Measurements from ENCODE around the gene MMP21. TPM values are rescaled to one million over a fixed set of nuclear protein-coding genes. Genes with fewer than 3 reads are reported as not detected.

MMP21 gene
- total and polyA plus RNA-seq, 5 experiments from 2014 or later, result 0.18 to 0.71 TPM; not detected in 3

DNA sequence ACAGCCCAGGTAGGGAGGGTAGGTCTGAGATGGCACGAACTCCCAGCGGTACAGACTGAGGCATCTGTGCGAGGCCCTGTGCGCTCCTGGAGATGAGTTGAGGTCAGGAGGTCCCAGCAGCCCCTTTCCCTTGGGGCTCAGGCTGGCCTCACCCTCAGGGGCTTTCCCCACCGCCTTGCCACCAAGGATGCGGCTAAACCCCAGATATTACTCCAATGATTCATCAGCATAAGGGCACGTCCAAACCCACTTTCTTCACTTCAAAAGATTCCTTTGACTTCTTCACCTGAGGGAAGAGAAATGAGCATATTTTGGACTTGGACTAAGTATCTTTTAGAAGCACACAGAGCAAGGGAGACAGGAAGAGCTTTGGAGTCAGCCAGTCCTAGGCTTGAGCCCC, 27.1 kb upstream of the MMP21 start:
- peaks cover 0 to 62% (median 12%) of the 10 kb centered on the region in 3 donors for H3K36me3 Mint-ChIP-seq
- H3K4me3 Mint-ChIP-seq, result no peak overlapping the region
- H3K4me1 Mint-ChIP-seq, result peaks cover 0 to 1% (median 0%) of the 10 kb centered on the region in 4 donors

DNA sequence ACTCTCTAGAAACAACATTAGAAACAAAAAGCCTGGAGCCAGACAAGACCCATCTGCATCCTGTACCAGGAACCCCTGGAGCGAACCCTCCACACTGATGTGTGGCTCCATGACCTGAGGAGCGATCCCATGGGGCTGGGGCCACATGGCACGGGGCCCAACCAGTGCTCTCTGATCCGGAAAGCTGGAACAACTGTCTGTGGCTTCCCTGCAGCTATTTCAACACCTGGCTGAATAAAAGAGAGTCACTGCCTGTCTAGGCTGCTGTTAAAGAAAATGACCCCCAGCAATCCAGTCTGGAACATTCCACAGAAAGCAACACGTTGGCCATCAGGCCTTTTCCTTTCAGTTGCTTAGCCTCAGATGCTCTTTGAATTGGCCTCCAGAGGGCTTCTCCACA, 26.5 kb upstream of the MMP21 start:
- no peak overlapping the region for H3K27ac Mint-ChIP-seq
- POLR2A ChIA-PET, result no interaction called here
- H3K27me3 Mint-ChIP-seq, result no peaks in the 10 kb centered on the region
- H3K36me3 Mint-ChIP-seq, result peaks cover 0 to 61% (median 11%) of the 10 kb centered on the region in 3 donors
- H3K4me1 Mint-ChIP-seq, result no peaks in the 10 kb centered on the region
- H3K9me3 Mint-ChIP-seq, result no peaks in the 10 kb centered on the region
- DNase-seq, result no peak
- ATAC-seq, result no peak
- no peak overlapping the region for H3K4me3 Mint-ChIP-seq

More for the DNA sequence above, 27.1 kb upstream of the MMP21 start:
- POLR2A ChIA-PET, result no interaction called here
- H3K27ac Mint-ChIP-seq, result no peak overlapping the region
- H3K9me3 Mint-ChIP-seq, result no peaks in the 10 kb centered on the region
- no peaks in the 10 kb centered on the region for H3K27me3 Mint-ChIP-seq
- DNase-seq (no peak), ATAC-seq (no peak)

DNA sequence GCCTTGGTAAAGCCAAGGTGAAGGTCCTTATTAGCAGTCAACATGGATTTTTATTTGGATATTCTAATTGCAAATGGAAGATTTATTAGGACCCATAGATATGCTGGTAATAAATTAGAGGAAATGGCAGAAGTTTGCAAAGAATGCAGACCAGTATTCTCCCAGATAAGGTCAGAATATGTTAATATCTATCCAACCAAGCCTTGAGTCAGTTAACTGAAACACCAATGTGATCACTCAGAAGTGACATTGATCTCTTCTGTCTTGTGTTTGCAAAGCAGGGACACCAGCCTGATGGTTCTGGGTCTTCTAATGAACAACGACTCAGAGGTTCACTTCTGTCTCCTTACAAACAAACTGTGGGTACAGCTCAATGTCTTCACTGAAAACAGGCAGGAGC, 26.0 kb upstream of the MMP21 start:
- POLR2A ChIA-PET, result no interaction called here
- Mint-ChIP-seq H3K4me3 (no peak overlapping the region), H3K9me3 (no peaks in the 10 kb centered on the region), H3K36me3 (peaks cover 0 to 59% (median 11%) of the 10 kb centered on the region in 3 donors), H3K4me1 (no peaks in the 10 kb centered on the region), H3K27ac (no peak overlapping the region), H3K27me3 (no peaks in the 10 kb centered on the region)
- no peak for DNase-seq
- ATAC-seq, result no peak

DNA sequence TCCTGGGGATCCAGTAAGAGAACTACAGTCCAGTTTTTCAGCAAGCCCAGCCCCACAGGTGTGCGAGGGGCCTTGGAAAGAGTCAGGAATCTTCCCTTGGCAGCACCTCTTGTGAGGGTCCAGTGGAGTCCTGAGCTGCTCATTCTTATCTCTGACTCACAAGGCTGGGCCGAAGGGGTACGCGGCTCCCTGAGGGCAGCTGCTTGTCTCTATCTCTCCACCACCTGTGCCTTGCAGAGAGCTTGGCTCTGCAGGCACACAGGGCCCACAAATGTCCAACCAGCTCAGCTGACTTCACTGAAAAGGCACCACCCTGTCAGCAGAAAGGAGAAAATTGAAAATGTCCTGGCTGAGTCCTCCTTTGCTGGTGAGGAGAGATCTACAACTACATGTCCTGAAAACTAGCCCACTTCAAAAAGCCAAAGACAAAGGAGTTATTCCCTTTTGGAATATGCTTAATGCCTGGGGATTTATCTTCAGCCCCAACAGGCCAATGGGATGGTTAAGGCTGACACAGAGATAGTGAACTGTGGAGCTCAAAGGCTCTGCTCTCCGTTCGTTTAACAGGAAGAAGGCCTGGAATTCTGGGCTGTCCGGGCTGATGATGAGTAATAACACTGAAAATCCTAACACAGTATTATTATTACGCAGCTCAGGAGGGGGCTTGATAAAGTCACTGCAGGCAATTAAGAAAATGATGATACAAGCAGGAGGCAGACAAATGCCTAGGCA, 24.0 kb upstream of the MMP21 start:
- H3K36me3 Mint-ChIP-seq, result peaks cover 0 to 55% (median 5%) of the 10 kb centered on the region in 3 donors
- POLR2A ChIA-PET, result no interaction called here

DNA sequence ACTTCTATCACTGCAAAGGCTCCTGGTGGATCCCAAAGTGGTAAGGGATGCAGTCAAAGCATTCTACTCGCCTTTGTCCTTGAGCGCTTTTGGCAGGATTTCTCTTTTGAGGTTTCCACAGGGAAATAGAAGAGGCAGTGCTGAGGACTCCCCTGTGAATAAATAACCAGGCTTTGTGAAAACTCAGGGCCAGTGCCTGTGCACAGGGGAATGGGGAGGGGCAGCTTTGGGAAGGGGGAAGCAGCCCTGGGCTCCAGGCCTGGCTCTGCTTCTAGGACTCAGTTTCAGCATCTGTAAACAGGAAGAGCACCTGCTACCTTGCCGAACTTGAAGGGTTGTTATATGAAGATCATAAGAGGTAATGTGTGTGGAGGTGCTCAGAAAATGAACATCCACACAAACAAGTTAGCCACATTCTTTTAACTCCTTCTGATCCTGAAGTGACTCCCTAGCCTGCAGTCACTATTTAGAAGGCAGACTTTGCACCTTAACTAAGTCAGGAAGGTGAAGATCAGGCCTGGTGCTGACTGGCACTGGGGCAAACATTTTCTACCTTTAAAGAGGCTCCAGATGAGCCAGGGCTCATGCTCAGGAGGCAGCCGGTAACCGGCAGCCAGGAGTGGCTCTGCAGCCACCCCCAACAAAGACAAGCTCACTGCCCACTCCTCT, 22.5 kb upstream of the MMP21 start:
- H3K36me3 Mint-ChIP-seq, result peaks cover 0 to 64% (median 5%) of the 10 kb centered on the region in 3 donors
- POLR2A ChIA-PET, result interaction anchor here (1.0 kb wide), 1 partner anchor 25 kb away, joined by 3 read pairs; the partner anchor contains the start of genes BCCIP and UROS

More for the DNA sequence above, 24.0 kb upstream of the MMP21 start:
- ATAC-seq, result no peak
- Mint-ChIP-seq H3K27me3 (no peaks in the 10 kb centered on the region), H3K9me3 (no peaks in the 10 kb centered on the region), H3K4me1 (no peaks in the 10 kb centered on the region), H3K4me3 (no peak overlapping the region), H3K27ac (peak overlapping the region in 2 of 10 donors; percentile 15 to 43)
- no peak for DNase-seq

DNA sequence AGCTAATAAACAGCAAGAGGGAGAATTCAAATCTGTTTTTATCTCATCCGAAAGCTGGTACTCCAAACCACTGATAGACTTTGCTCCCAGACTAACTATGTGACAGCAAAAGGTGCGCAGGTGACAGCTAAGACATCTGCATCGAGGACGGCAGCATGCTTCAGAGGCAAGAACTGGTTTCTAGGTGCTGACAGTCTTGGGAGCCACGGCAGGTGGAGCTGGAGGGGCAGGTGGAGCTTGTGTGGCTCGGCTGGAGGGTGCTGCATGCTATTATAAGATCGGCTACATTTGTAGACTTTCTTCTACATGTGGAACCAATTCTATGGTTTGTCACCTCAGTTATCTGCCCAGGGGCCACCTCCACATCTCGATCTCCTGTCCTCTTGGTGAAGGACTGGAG, 21.8 kb upstream of the MMP21 start:
- no peak for DNase-seq
- Mint-ChIP-seq H3K27ac (no peak overlapping the region), H3K27me3 (no peaks in the 10 kb centered on the region), H3K4me3 (no peak overlapping the region), H3K4me1 (peaks cover 0 to 1% (median 0%) of the 10 kb centered on the region in 4 donors), H3K36me3 (peaks cover 0 to 68% (median 6%) of the 10 kb centered on the region in 3 donors), H3K9me3 (no peaks in the 10 kb centered on the region)
- no peak for ATAC-seq
- POLR2A ChIA-PET, result interaction anchor here (1.0 kb wide), 1 partner anchor 26 kb away, joined by 3 read pairs; the partner anchor contains the start of genes BCCIP and UROS

More for the DNA sequence above, 22.5 kb upstream of the MMP21 start:
- ATAC-seq (no peak), DNase-seq (no peak)
- no peak overlapping the region for H3K4me3 Mint-ChIP-seq
- no peaks in the 10 kb centered on the region for H3K4me1 Mint-ChIP-seq
- peak overlapping the region in 3 of 10 donors; percentile 13 to 51 (median 33) for H3K27ac Mint-ChIP-seq
- H3K9me3 Mint-ChIP-seq, result no peaks in the 10 kb centered on the region
- no peaks in the 10 kb centered on the region for H3K27me3 Mint-ChIP-seq

DNA sequence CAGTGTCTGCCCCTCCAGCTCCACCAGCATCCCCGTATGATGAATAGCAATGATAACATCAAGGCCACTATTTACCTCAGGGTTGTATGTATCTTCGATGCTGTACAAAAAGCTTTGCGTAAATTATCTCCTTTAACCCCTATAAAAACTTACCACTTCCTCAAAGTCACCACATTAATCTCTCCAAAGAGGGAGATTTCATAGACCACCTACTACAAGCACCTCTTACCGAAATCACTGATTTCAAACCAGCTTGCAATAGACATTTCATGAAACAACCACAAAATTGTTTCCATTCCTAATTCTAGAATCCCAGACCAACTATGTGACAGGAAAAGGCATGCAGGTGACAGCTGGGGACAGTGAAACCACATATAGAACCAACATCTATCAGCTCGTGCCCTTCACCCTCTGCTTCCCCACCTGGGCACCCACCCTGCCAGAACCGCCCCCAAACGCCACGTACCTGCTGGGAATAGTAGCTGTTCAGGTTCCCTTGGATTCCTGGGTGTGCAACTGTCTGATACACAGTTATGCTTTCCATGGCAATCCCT, 20.1 kb upstream of the MMP21 start:
- H3K4me3 Mint-ChIP-seq, result no peak overlapping the region
- H3K4me1 Mint-ChIP-seq, result peaks cover 0 to 4% (median 0%) of the 10 kb centered on the region in 4 donors
- no peak for DNase-seq
- POLR2A ChIA-PET, result no interaction called here
- no peaks in the 10 kb centered on the region for H3K27me3 Mint-ChIP-seq
- no peak for ATAC-seq
- no peaks in the 10 kb centered on the region for H3K9me3 Mint-ChIP-seq
- H3K27ac Mint-ChIP-seq, result peak overlapping the region in 5 of 10 donors; percentile 23 to 77 (median 45)
- H3K36me3 Mint-ChIP-seq, result peaks cover 0 to 67% (median 6%) of the 10 kb centered on the region in 3 donors

DNA sequence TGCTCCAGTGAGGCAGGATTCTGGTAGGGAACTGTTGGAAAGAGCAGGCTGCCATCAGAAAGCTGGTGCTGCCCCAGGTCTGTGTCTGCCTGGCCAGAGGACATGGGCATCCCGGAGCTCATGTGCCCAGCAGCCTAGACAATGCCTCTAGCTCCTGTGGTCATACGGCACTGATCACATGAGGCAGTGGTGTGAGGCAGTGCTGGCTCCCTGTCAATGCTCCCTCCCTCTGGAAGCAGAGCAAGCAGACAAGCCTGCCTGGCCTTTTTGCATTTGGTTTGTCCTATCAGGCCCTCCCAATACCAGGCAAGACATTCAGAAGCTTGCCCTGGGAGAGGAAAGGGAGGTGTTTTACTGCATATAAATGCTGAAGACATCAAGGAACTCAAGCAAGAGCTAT, 19.5 kb upstream of the MMP21 start:
- H3K4me3 Mint-ChIP-seq, result no peak overlapping the region
- DNase-seq (no peak), ATAC-seq (no peak)
- H3K27ac Mint-ChIP-seq, result no peak overlapping the region
- peaks cover 0 to 4% (median 0%) of the 10 kb centered on the region in 4 donors for H3K4me1 Mint-ChIP-seq
- H3K9me3 Mint-ChIP-seq, result no peaks in the 10 kb centered on the region
- H3K36me3 Mint-ChIP-seq, result peaks cover 0 to 65% (median 4%) of the 10 kb centered on the region in 3 donors
- no peaks in the 10 kb centered on the region for H3K27me3 Mint-ChIP-seq
- POLR2A ChIA-PET, result interaction anchor here (0.6 kb wide), 1 partner anchor 71 kb away, joined by 3 read pairs; no protein-coding TSS in a partner anchor

DNA sequence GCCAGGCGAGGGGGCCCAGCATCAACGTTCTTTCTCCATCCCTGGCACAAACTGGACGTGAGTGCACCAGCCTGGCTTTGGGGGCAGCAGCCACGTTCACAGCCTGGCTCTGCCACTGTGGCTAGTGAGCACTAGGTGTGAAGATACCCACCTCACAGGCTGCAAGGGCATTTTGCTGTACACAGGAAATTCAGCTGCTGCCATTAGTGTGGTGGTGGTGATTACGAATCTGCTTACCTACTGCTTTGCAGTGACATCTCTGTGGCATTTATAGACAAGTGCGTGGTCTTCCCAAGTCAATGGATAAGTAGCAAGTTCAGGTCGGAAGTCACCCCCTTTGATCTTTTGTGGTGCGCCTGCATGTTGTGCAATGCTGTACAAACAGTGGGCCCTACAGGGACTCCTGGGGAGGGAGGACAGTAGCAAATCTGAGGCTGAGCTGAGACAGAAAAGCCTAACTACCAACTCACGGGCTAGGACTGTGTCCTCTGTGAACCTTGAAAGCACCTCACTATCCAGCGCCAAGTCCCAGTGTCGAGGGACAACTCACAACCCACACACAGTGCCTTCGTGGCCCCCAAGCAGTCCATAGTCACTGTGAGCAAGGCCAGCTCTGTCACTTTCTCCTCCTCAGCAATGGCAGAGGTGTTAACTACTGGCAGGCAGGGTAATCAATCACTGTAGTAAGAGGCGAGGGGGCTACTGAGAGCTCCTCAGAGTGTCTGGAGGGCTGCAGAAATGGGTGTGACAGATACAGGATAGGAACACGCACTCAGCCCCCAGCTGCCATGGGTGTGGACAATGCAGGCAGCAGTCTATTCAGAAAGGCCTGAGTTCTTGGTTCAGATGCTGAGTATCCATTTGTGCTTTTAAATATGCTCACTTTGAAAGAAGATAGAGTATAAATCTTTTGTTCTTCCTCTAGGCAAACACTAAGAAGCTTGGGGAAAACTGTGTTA, 17.0 kb upstream of the MMP21 start:
- H3K27me3 Mint-ChIP-seq, result no peaks in the 10 kb centered on the region
- H3K9me3 Mint-ChIP-seq, result no peaks in the 10 kb centered on the region
- no peak for ATAC-seq
- H3K4me1 Mint-ChIP-seq, result peaks cover 10 to 21% (median 14%) of the 10 kb centered on the region in 4 donors
- POLR2A ChIA-PET, result no interaction called here
- peaks cover 0 to 50% (median 4%) of the 10 kb centered on the region in 3 donors for H3K36me3 Mint-ChIP-seq
- peak overlapping the region in 5 of 10 donors; percentile 22 to 60 (median 52) for H3K27ac Mint-ChIP-seq
- DNase-seq, result no peak
- H3K4me3 Mint-ChIP-seq, result no peak overlapping the region

DNA sequence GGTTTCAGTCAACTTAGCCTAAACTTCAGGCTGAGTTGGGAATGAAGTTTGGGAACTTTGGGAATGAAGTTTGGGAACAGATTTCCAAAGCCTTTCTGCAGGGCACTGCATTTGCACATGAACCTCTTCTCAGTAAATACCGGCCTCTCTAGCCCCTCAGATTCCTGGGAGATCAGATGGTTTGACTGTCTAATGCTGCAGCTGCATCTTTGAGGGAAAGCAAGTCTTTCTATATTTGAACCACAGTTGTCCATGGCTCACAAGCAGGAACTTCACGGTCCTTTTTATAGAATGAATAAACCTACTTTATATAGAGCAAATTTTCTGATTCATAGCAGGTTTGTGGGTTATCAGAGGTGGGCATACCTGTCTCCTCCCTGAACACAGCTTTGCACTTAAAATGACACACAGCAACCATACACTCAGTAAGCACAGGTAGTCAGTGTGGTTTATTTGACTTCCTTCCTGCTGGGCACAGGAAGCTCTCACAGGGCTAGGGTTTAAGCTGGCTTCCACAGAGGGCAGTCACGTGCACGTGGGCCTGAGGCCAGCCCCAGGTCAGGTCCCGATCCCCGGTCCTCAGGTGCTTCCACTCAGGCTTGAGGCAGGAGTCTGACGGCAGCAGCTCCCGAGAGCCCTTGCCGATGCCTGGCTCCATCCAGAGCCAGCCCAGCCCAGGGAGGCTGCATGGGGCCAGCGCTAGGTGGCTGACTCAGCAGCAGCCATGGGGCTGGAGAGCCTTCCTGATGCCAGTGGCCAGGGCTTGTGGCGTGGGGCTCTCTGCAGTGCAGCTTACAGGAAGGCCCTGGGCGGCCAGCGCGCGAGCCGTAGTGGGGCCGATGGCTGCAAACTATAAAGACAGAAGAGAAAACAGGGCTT, 12.8 kb upstream of the MMP21 start:
- H3K4me3 Mint-ChIP-seq, result peak overlapping the region in 5 of 10 donors; percentile 24 to 56 (median 42)
- POLR2A ChIA-PET, result interaction anchor here (1.9 kb wide), 1 partner anchor 35 kb away, joined by 5 read pairs; the partner anchor contains the start of genes BCCIP and UROS
- peak; percentile 25 to 65 for ATAC-seq
- H3K27me3 Mint-ChIP-seq, result no peaks in the 10 kb centered on the region
- DNase-seq, result no peak
- peaks cover 4 to 19% (median 10%) of the 10 kb centered on the region in 3 donors for H3K36me3 Mint-ChIP-seq
- H3K9me3 Mint-ChIP-seq, result no peaks in the 10 kb centered on the region
- H3K4me1 Mint-ChIP-seq, result peaks cover 16 to 31% (median 24%) of the 10 kb centered on the region in 4 donors
- H3K27ac Mint-ChIP-seq, result peak overlapping the region; percentile 40 to 96 (median 83)

DNA sequence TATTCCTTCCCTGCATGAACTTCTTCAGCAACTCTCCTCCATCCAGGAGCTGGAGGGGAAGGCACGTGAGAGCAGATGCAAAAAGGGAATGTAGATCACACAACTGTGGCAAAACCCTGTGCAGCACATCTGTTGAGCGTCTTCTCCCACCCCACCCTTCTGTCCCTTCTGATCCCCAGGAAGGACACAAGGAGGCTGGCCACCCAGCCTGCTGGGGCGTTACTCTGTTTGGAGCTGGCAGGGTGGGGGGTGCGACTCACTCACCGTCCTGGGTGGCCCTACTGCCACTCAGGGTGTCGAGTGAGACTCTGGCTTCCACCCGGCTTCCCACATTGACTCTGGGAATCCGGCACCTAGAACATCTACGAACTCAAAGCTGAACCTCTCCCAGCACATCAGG, 10.2 kb upstream of the MMP21 start:
- DNase-seq, result no peak
- Mint-ChIP-seq H3K4me1 (peaks cover 19 to 31% (median 22%) of the 10 kb centered on the region in 4 donors), H3K27me3 (no peaks in the 10 kb centered on the region), H3K27ac (peak overlapping the region in 1 of 10 donors; percentile 59), H3K9me3 (no peaks in the 10 kb centered on the region), H3K4me3 (no peak overlapping the region), H3K36me3 (peaks cover 0 to 7% (median 4%) of the 10 kb centered on the region in 3 donors)
- POLR2A ChIA-PET, result interaction anchor here (0.6 kb wide), 1 partner anchor 36 kb away, joined by 5 read pairs; no protein-coding TSS in a partner anchor
- no peak for ATAC-seq

All from naive thymus-derived CD8-positive, alpha-beta T cell (primary cell).